Caco-2 (cell line): ENCODE data around the gene PBRM1. TPM values are rescaled to one million over a fixed set of nuclear protein-coding genes. Genes with fewer than 3 reads are reported as not detected.
"Not testable (repeated sequence)": the region's sequence is repeated elsewhere in the genome, so short reads cannot be mapped to it uniquely, and the experiment has no call there.

ENCODE experiments used
- BruUV-seq: library from RNA; stranded (reverse); fragments of 400-500 nt; replicated peaks from 2 replicates; lab custom pipeline; 2021; lab: Mats Ljungman, UMichigan
- CTCF ChIA-PET: fragments of 300-600 bp; sonication (Branson Sonifier 250); formaldehyde crosslinking; loops from one replicate; lab custom pipeline; 2022; ENCODE audit warnings: antibody characterized with exemption; lab: Charles Lee
- POLR2A ChIA-PET: fragments of 300-600 bp; sonication (Branson Sonifier 250); formaldehyde crosslinking; loops from one replicate; lab custom pipeline; 2022; ENCODE audit warnings: antibody characterized with exemption; lab: Charles Lee
- DNase-seq, 2 experiments: peaks; one replicate each; pipeline versions ENCODE4 v3.0.0 to v3.0.0-alpha.2; 2020 to 2022
- H3K27me3 ChIP-seq: replicated peaks from 2 replicates; pipeline ENCODE4 v1.6.0; 2011; ENCODE audit warnings: low read length; ENCODE audit not compliant: control insufficient read depth, insufficient read depth
- H3K36me3 ChIP-seq: 2 replicates; pipeline ENCODE4 v1.5.1; 2011; ENCODE audit warnings: low read length; ENCODE audit not compliant: control insufficient read depth, insufficient read depth
- H3K4me1 ChIP-seq: fragments of 250-450 bp; sonication (Bioruptor Pico); 2 replicates; pipeline ENCODE4 v1.5.1; 2020; ENCODE audit warnings: mild to moderate bottlenecking
- H3K4me3 ChIP-seq: 2 replicates; pipeline ENCODE4 v1.5.1; 2011; ENCODE audit warnings: low read depth, mild to moderate bottlenecking, control low read depth, low read length
- H3K9me3 ChIP-seq: fragments of 250-450 bp; sonication (Bioruptor Pico); 2 replicates; pipeline ENCODE4 v1.5.1; 2020; ENCODE audit warnings: mild to moderate bottlenecking, moderate library complexity
- H3K27ac Mint-ChIP-seq: one replicate; pipeline ENCODE4 v1.8.0; 2022; ENCODE audit warnings: mixed read lengths; ENCODE audit not compliant: unreplicated experiment
- H3K27me3 Mint-ChIP-seq: one replicate; pipeline ENCODE4 v1.8.0; 2022; ENCODE audit warnings: mixed read lengths; ENCODE audit not compliant: insufficient read depth, unreplicated experiment
- H3K36me3 Mint-ChIP-seq: one replicate; pipeline ENCODE4 v1.8.0; 2022; ENCODE audit warnings: mild to moderate bottlenecking, mixed read lengths; ENCODE audit not compliant: insufficient read depth, unreplicated experiment
- H3K4me1 Mint-ChIP-seq: one replicate; pipeline ENCODE4 v1.8.0; 2022; ENCODE audit warnings: low read depth, mixed read lengths; ENCODE audit not compliant: unreplicated experiment
- H3K4me3 Mint-ChIP-seq: one replicate; pipeline ENCODE4 v1.8.0; 2022; ENCODE audit warnings: mild to moderate bottlenecking, moderate library complexity, mixed read lengths; ENCODE audit not compliant: unreplicated experiment
- H3K9me3 Mint-ChIP-seq: one replicate; pipeline ENCODE4 v1.8.0; 2022; ENCODE audit warnings: mixed read lengths; ENCODE audit not compliant: unreplicated experiment
- CTCF ChIP-seq, 2 experiments: fragments of 200-600 bp in 1 of 2; IDR thresholded peaks; 1 replicate in 1 of 2; 2 replicates in 1 of 2; pipeline versions ENCODE4 v1.5.1 to v1.8.0; 2011 to 2022; ENCODE audit warnings: antibody characterized with exemption in 1 of 2, control low read depth in 1 of 2, inconsistent platforms in 1 of 2, low read depth in 1 of 2, low read length in 1 of 2, mild to moderate bottlenecking in 1 of 2, moderate library complexity in 1 of 2; ENCODE audit not compliant: insufficient read depth in 1 of 2, severe bottlenecking in 1 of 2, unreplicated experiment in 1 of 2
- intact Hi-C: fragments of 100-400 bp; cut with micrococcal nuclease; formaldehyde crosslinking; loops from one replicate; pipeline ENCODE4 v1.10.0; 2022; ENCODE audit not compliant: unreplicated experiment
- total RNA-seq: library from RNA; stranded (reverse); gene quantifications from 2 replicates; pipeline ENCODE4 v1.2.3, GENCODE V29; 2022

Gene PBRM1
- total RNA-seq, 1 experiment from 2014 or later: 50.7 TPM

- POLR2A ChIA-PET: interaction anchor here (1.5 kb wide), 1 partner anchor 8 kb away, joined by 4 read pairs; the partner anchor contains the start of gene UQCC5
Measured at GRCh38 chr3:52527732-52528585, 157.8 kb downstream of the PBRM1 start.

GRCh38 chr3:52527039-52527731, 158.5 kb downstream of the PBRM1 start:
- DNase-seq: peak in 1 of 2 experiments; percentile 38
- no peaks in the 10 kb centered on the region for H3K9me3 Mint-ChIP-seq
- no peaks in the 10 kb centered on the region for H3K4me1 Mint-ChIP-seq
- TF ChIP-seq CTCF (IDR thresholded peaks at IDR 0.05; ENCODE audit: insufficient read depth in 1 of 2, low read depth in 1 of 2, low read length in 1 of 2, severe bottlenecking in 1 of 2, unreplicated experiment in 1 of 2): no peak
- H3K36me3 Mint-ChIP-seq: peaks cover 51% of the 10 kb centered on the region
- Histone ChIP-seq H3K36me3 (peaks cover 5% of the 10 kb centered on the region), H3K27me3 (no peaks in the 10 kb centered on the region), H3K4me3 (no peak overlapping the region), H3K4me1 (peaks cover 10% of the 10 kb centered on the region), H3K9me3 (no peaks in the 10 kb centered on the region)
- no peak overlapping the region for H3K27ac Mint-ChIP-seq
- intact Hi-C loops: no loop called here
- ChIA-PET POLR2A (interaction anchor here (1.5 kb wide), 1 partner anchor 9 kb away, joined by 4 read pairs; the partner anchor contains the start of gene UQCC5), CTCF (no interaction called here)
- H3K4me3 Mint-ChIP-seq: no peak overlapping the region
- H3K27me3 Mint-ChIP-seq: no peaks in the 10 kb centered on the region
- no TSS peak for BruUV-seq

More at GRCh38 chr3:52527732-52528585, 157.8 kb downstream of the PBRM1 start:
- Mint-ChIP-seq H3K4me1 (no peaks in the 10 kb centered on the region), H3K36me3 (peaks cover 51% of the 10 kb centered on the region), H3K27ac (no peak overlapping the region), H3K27me3 (no peaks in the 10 kb centered on the region), H3K4me3 (no peak overlapping the region), H3K9me3 (no peaks in the 10 kb centered on the region)
- peaks cover 16% of the 10 kb centered on the region for H3K4me1 ChIP-seq
- peaks cover 5% of the 10 kb centered on the region for H3K36me3 ChIP-seq
- TF ChIP-seq CTCF (IDR thresholded peaks at IDR 0.05; ENCODE audit: insufficient read depth in 1 of 2, low read depth in 1 of 2, low read length in 1 of 2, severe bottlenecking in 1 of 2, unreplicated experiment in 1 of 2): no peak
- CTCF ChIA-PET: no interaction called here
- no peaks in the 10 kb centered on the region for H3K27me3 ChIP-seq
- intact Hi-C loops: no loop called here
- no peak overlapping the region for H3K4me3 ChIP-seq
- H3K9me3 ChIP-seq: no peaks in the 10 kb centered on the region
- peak in 1 of 2 experiments; percentile 29 for DNase-seq
- BruUV-seq: TSS peak; percentile 16

- CTCF ChIA-PET, DNase-seq, H3K27ac Mint-ChIP-seq, H3K9me3 Mint-ChIP-seq, H3K4me3 ChIP-seq, H3K4me1 Mint-ChIP-seq, intact Hi-C loops, H3K27me3 ChIP-seq, H3K36me3 ChIP-seq, H3K27me3 Mint-ChIP-seq, H3K4me1 ChIP-seq, H3K9me3 ChIP-seq, H3K4me3 Mint-ChIP-seq, BruUV-seq: not testable (repeated sequence)
- POLR2A ChIA-PET: interaction anchor here (1.5 kb wide), 1 partner anchor 9 kb away, joined by 4 read pairs; the partner anchor contains the start of gene UQCC5
- peaks cover 51% of the 10 kb centered on the region for H3K36me3 Mint-ChIP-seq
Measured at GRCh38 chr3:52526671-52527038, 159.1 kb downstream of the PBRM1 start.
